IMR-90 (cell line): ENCODE results near the gene DMD. TPM values are rescaled to one million over a fixed set of nuclear protein-coding genes. Genes with fewer than 3 reads are reported as not detected.

Source experiments
- ATAC-seq: fragments of 200-7000 bp; cut with Tn5 transposase; 2 replicates; pipeline ENCODE4 v1.9.1; 2020; ENCODE audit warnings: low read depth, mild to moderate bottlenecking, moderate library complexity
- BruUV-seq: library from RNA; stranded (reverse); fragments of 400-500 nt; replicated peaks from 2 replicates; lab custom pipeline; 2021; lab: Mats Ljungman, UMichigan
- CTCF ChIA-PET: fragments of 300-600 bp; formaldehyde crosslinking; extraction: SDS; loops from one replicate; lab custom pipeline; 2021; ENCODE audit warnings: antibody characterized with exemption; lab: Yijun Ruan, JAX
- POLR2A ChIA-PET: fragments of 300-600 bp; sonication (Branson Sonifier 250); formaldehyde crosslinking; loops from one replicate; lab custom pipeline; 2022; ENCODE audit warnings: antibody characterized with exemption; ENCODE audit not compliant: unreplicated experiment; lab: Charles Lee
- DNase-seq: peaks from one replicate; pipeline ENCODE4 v3.0.0; 2013
- H2AFZ ChIP-seq: replicated peaks from 2 replicates; pipeline ENCODE3; 2013; ENCODE audit warnings: low read length, mild to moderate bottlenecking; ENCODE audit not compliant: poor library complexity
- H2AK5ac ChIP-seq: 2 replicates; pipeline ENCODE4 v1.6.1; 2013; ENCODE audit warnings: low read depth, low read length, inconsistent platforms
- H2AK9ac ChIP-seq: replicated peaks from 2 replicates; pipeline ENCODE3; 2013; ENCODE audit warnings: mild to moderate bottlenecking, low read depth, low read length, moderate library complexity; ENCODE audit not compliant: poor library complexity
- H2BK120ac ChIP-seq: 2 replicates; pipeline ENCODE4 v1.6.1; 2013; ENCODE audit warnings: low read depth, low read length, inconsistent platforms
- H2BK15ac ChIP-seq: 3 replicates; pipeline ENCODE4 v1.6.1; 2013; ENCODE audit warnings: low read depth, low read length, inconsistent platforms
- H2BK20ac ChIP-seq: 2 replicates; pipeline ENCODE4 v1.6.1; 2013; ENCODE audit warnings: low read depth, mild to moderate bottlenecking, inconsistent platforms, low read length, moderate library complexity
- H2BK5ac ChIP-seq: 2 replicates; pipeline ENCODE4 v1.6.1; 2013; ENCODE audit warnings: mild to moderate bottlenecking, low read depth, low read length, inconsistent platforms; ENCODE audit not compliant: poor library complexity, severe bottlenecking
- H3K14ac ChIP-seq: replicated peaks from 2 replicates; pipeline ENCODE4 v1.6.1; 2013; ENCODE audit warnings: low read depth, low read length, inconsistent platforms
- H3K18ac ChIP-seq: 2 replicates; pipeline ENCODE4 v1.6.1; 2013; ENCODE audit warnings: low read depth, low read length, control low read depth
- H3K23ac ChIP-seq: 2 replicates; pipeline ENCODE4 v1.6.1; 2013; ENCODE audit warnings: low read depth, low read length, inconsistent platforms
- H3K27ac ChIP-seq: 2 replicates; pipeline ENCODE4 v1.5.1; 2013; ENCODE audit warnings: mild to moderate bottlenecking, control low read depth, low read length; ENCODE audit not compliant: insufficient read depth
- H3K27me3 ChIP-seq: 2 replicates; pipeline ENCODE4 v1.6.1; 2013; ENCODE audit warnings: low read length; ENCODE audit not compliant: control insufficient read depth, insufficient read depth
- H3K36me3 ChIP-seq: 2 replicates; pipeline ENCODE4 v1.6.1; 2013; ENCODE audit warnings: low read length, mixed read lengths; ENCODE audit not compliant: control insufficient read depth, insufficient read depth
- H3K4ac ChIP-seq: 2 replicates; pipeline ENCODE4 v1.6.1; 2013; ENCODE audit warnings: low read depth, low read length, inconsistent platforms
- H3K4me1 ChIP-seq: 2 replicates; pipeline ENCODE4 v1.6.1; 2013; ENCODE audit warnings: low read length, mixed read lengths; ENCODE audit not compliant: control insufficient read depth, insufficient read depth
- H3K4me2 ChIP-seq: 2 replicates; pipeline ENCODE4 v1.6.1; 2013; ENCODE audit warnings: low read depth, mild to moderate bottlenecking, control low read depth, low read length, moderate library complexity
- H3K4me3 ChIP-seq: 2 replicates; pipeline ENCODE4 v1.5.1; 2013; ENCODE audit warnings: low read depth, mild to moderate bottlenecking, control low read depth, low read length, moderate library complexity; ENCODE audit not compliant: insufficient read depth
- H3K56ac ChIP-seq: 2 replicates; pipeline ENCODE4 v1.6.1; 2013; ENCODE audit warnings: low read length, inconsistent platforms; ENCODE audit not compliant: insufficient read depth; ENCODE audit errors: extremely low read depth
- H3K79me1 ChIP-seq, 2 experiments: 2 replicates each; pipeline ENCODE4 v1.6.1; 2013; ENCODE audit warnings: low read length in 2 of 2, inconsistent platforms in 1 of 2, low read depth in 1 of 2
- H3K9ac ChIP-seq: 2 replicates; pipeline ENCODE4 v1.6.1; 2013; ENCODE audit warnings: low read depth, low read length, control low read depth
- H3K9me1 ChIP-seq: 2 replicates; pipeline ENCODE4 v1.6.1; 2013; ENCODE audit warnings: low read length, inconsistent platforms; ENCODE audit not compliant: insufficient read depth
- H3K9me3 ChIP-seq: 2 replicates; pipeline ENCODE4 v1.6.1; 2013; ENCODE audit warnings: low read length; ENCODE audit not compliant: control insufficient read depth, insufficient read depth
- H4K20me1 ChIP-seq: 2 replicates; pipeline ENCODE4 v1.6.1; 2013; ENCODE audit warnings: low read length, inconsistent platforms; ENCODE audit not compliant: insufficient read depth
- H4K5ac ChIP-seq: 2 replicates; pipeline ENCODE4 v1.6.1; 2013; ENCODE audit warnings: mild to moderate bottlenecking, low read depth, low read length, control low read depth
- H4K8ac ChIP-seq, 2 experiments: 2 replicates each; pipeline ENCODE4 v1.6.1; 2013; ENCODE audit warnings: low read depth in 2 of 2, low read length in 2 of 2, control low read depth in 1 of 2, inconsistent platforms in 1 of 2
- H4K91ac ChIP-seq: 2 replicates; pipeline ENCODE4 v1.6.1; 2013; ENCODE audit warnings: low read depth, low read length, inconsistent platforms; ENCODE audit not compliant: insufficient read depth
- CHD1 ChIP-seq: IDR thresholded peaks from 2 replicates; pipeline ENCODE4 v1.6.1; 2012; ENCODE audit warnings: low read depth, low read length, improper control_type of control experiment
- FOS ChIP-seq: fragments of 150-350 bp; IDR thresholded peaks from 2 replicates; pipeline ENCODE4 v1.6.1; 2016; ENCODE audit warnings: low read depth, low read length
- WGBS, 2 experiments: methylation state at CpG; one replicate each; pipeline versions ENCODE4 v1.1.5 to v1.1.7; 2013; ENCODE audit warnings: missing lambda C conversion rate in 2 of 2; ENCODE audit not compliant: insufficient read length in 1 of 2; ENCODE audit errors: extremely low coverage in 2 of 2; 5-methylcytosine and 5-hydroxymethylcytosine counted together
- dilution Hi-C: fragments of 300-500 bp; cut with HindIII; formaldehyde crosslinking; loops from one replicate; pipeline ENCODE4 v1.14.3; 2018; ENCODE audit warnings: low sequenced_read_pairs; ENCODE audit not compliant: unreplicated experiment
- in situ Hi-C: fragments of 300-500 bp; cut with MboI; formaldehyde crosslinking; loops from 3 replicates; pipeline ENCODE4 v1.14.3; 2019; ENCODE audit warnings: low sequenced_read_pairs, inconsistent platforms, mixed read lengths
- intact Hi-C: fragments of 100-400 bp; cut with micrococcal nuclease; formaldehyde crosslinking; loops from 2 replicates; pipeline ENCODE4 v1.10.0; 2022
- polyA plus RNA-seq, 3 experiments: library from polyadenylated mRNA; depleted of rRNA; stranded (reverse); fragments of >200 nt; gene quantifications; 2 replicates each; pipeline ENCODE4 v1.2.3, GENCODE V29; 2012; ENCODE audit warnings: low replicate concordance in 1 of 3
- total RNA-seq: library from RNA; depleted of rRNA; stranded (reverse); fragments of >200 nt; gene quantifications from 2 replicates; pipeline ENCODE4 v1.2.3, GENCODE V29; 2012

Gene DMD
- total and polyA plus RNA-seq, 2 of the 4 experiments (the other 2 are of a cell fraction), result 6.6 to 11.8 TPM

DNA sequence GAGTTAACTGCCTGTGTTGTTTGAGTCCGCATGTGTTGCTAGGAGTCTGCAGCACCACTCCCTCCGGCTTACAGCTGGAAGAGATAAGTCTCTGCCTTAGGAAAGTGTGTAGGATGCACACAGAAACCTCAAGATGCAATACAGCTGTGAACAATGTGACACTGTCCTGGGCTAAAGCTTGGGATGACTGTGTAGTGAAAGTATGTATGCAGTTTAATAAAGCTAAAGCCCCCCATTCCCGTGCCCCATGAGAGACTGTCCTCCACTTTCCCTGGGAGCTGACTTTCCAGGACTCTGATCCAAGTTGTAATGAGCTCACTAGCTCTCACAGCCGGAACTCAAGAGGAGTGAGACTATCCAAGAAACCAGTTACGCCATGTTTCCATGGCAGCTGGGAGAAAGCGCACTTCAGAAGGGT is 1982.9 kb downstream of the DMD start:
- Histone ChIP-seq H3K4me2 (peak overlapping the region; percentile 2), H3K9me3 (no peaks in the 10 kb centered on the region), H3K36me3 (no peaks in the 10 kb centered on the region), H2BK5ac (no peak overlapping the region), H2BK120ac (no peak overlapping the region), H3K14ac (no peak overlapping the region), H3K9me1 (no peaks in the 10 kb centered on the region), H4K20me1 (no peaks in the 10 kb centered on the region), H3K4me1 (no peaks in the 10 kb centered on the region), H4K91ac (no peak overlapping the region), H2BK15ac (no peak overlapping the region), H2AK9ac (no peak overlapping the region), H3K9ac (no peak overlapping the region), H3K79me1 (no peaks in the 10 kb centered on the region), H2BK20ac (no peak overlapping the region), H3K27ac (peak overlapping the region; percentile 45; the same call in 1 of the 2 replicates), H3K56ac (no peak overlapping the region), H3K18ac (no peak overlapping the region), H3K23ac (no peak overlapping the region), H3K4ac (no peak overlapping the region), H3K4me3 (no peak overlapping the region), H2AFZ (no peak overlapping the region), H4K8ac (no peak overlapping the region), H3K27me3 (no peaks in the 10 kb centered on the region), H2AK5ac (no peak overlapping the region), H4K5ac (no peak overlapping the region)
- dilution Hi-C loops, result no loop called here
- ATAC-seq, result peak; percentile 69
- intact Hi-C loops, result no loop called here
- DNase-seq, result peak; percentile 85
- TF ChIP-seq FOS (peak; percentile 28; the same call in 1 of the 2 replicates), CHD1 (no peak)
- in situ Hi-C loops, result no loop called here
- POLR2A ChIA-PET, result no interaction called here
- 60% methylated on average over 1 of the region's 6 CpGs; no CpG with 5 or more reads in 1 of the 2 experiments for WGBS, 2 experiments
- CTCF ChIA-PET, result no interaction called here
- no TSS peak for BruUV-seq
